ENCODE measurements around the gene CEACAM3. TPM values are rescaled to one million over a fixed set of nuclear protein-coding genes. Genes with fewer than 3 reads are reported as not detected.
"Not testable (repeated sequence)": the region's sequence is repeated elsewhere in the genome, so short reads cannot be mapped to it uniquely, and the experiment has no call there.

Gene CEACAM3
- 0.18 TPM for polyA plus RNA-seq (2012; ENCODE audit: low read depth, missing spikeins)

DNA sequence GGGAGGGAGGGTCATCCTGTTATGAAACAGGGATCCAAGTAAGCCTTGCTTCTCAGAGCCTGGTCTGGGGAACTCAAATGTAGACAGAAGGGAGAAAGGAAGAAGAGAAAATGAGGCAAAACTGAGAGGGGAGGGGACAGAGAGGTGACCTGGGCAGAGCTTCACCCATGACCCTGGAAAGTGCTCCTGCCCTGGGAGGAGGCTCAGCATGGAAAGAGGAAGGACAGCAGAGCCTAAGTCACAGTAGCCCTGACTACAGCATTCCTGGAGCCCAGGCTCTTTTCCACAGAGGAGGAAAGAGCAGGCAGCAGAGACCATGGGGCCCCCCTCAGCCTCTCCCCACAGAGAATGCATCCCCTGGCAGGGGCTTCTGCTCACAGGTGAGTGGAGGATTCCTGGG lies at the start of gene CEACAM3:
TSS of gene CEACAM3 (plus strand) at position 226 of the 400 bp plus-strand sequence. CDS start at position 317, 91 bp downstream.
- TF ChIP-seq POLR2AphosphoS5 (IDR thresholded peaks at IDR 0.05; ENCODE audit: low read depth, low read length) (no peak), PAX5 (IDR thresholded peaks at IDR 0.05; ENCODE audit: insufficient read depth, low read length, severe bottlenecking) (no peak), POU2F2 (IDR thresholded peaks at IDR 0.05; ENCODE audit: low read depth, low read length) (no peak), POLR2A (IDR thresholded peaks at IDR 0.05; ENCODE audit: low read depth, low read length) (no peak), SPI1 (IDR thresholded peaks at IDR 0.05; ENCODE audit: low read depth, low read length) (no peak), TAF1 (IDR thresholded peaks at IDR 0.05; ENCODE audit: low read depth, low read length) (no peak)
- FAIRE-seq = no peak
- no peak for DNase-seq (ENCODE audit: insufficient read length, low spot score)

DNA sequence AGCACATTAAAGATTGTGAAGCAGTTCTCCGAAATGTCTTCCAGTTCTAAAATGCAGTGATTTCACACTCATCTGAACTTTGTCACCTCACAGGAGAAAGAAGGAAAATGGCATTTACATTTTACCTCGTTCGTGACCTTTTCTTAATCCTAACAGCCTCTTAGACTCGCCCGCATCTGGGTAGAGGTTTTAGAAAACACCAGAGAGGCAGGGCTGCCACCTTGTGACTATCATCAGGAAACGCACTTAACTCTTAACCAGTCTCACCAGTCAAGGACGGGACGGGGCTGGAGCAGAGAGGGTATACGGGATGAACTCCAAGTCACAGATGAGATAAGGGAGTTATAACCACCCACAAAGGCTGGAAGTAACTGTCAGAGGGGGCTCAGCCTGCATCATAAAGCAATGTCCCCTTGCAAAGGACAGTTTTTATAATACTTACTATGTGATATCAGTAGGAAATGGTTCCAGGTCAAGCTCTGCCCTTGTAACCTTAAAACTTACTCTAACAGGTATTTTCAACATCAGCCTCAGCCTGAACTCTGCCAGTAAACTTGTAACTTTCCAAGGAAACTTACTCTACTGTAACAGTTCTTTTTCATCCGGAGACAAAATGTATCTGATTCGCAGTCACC lies 49.7 kb upstream of the CEACAM3 start:
- peak; percentile 35 for DNase-seq (ENCODE audit: insufficient read length, low spot score)
- TF ChIP-seq POU2F2 (IDR thresholded peaks at IDR 0.05; ENCODE audit: low read depth, low read length) = no peak
- TF ChIP-seq SPI1 (IDR thresholded peaks at IDR 0.05; ENCODE audit: low read depth, low read length) = no peak
- no peak for TF ChIP-seq POLR2AphosphoS5 (IDR thresholded peaks at IDR 0.05; ENCODE audit: low read depth, low read length)
- peak; percentile 89 for FAIRE-seq

DNA sequence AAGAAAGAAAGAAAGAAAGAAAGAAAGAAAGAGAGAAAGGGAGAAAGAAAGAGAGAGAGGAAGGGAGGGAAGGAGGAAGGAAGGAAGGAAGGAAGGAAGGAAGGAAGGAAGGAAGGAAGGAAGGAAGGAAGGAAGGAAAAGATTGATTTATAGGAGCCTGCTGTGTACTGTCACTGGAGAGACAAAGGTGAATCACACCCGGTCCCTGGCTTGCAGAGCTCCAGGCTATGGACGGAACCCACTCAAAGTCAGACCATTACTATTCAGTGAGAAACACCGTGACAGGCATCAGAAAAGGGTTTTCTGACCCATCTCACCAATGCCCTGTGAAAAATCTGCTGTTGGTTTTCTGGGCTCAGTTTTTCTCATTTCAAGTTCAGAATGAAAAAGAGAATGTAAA lies 48.4 kb upstream of the CEACAM3 start:
- no peak for FAIRE-seq
- no peak for TF ChIP-seq POU2F2 (IDR thresholded peaks at IDR 0.05; ENCODE audit: low read depth, low read length)
- no peak for TF ChIP-seq POLR2AphosphoS5 (IDR thresholded peaks at IDR 0.05; ENCODE audit: low read depth, low read length)
- TF ChIP-seq POLR2A (IDR thresholded peaks at IDR 0.05; ENCODE audit: low read depth, low read length) = no peak
- TF ChIP-seq TAF1 (IDR thresholded peaks at IDR 0.05; ENCODE audit: low read depth, low read length) = no peak
- no peak for TF ChIP-seq SPI1 (IDR thresholded peaks at IDR 0.05; ENCODE audit: low read depth, low read length)
- no peak for TF ChIP-seq PAX5 (IDR thresholded peaks at IDR 0.05; ENCODE audit: insufficient read depth, low read length, severe bottlenecking)
- DNase-seq (ENCODE audit: insufficient read length, low spot score) = no peak

DNA sequence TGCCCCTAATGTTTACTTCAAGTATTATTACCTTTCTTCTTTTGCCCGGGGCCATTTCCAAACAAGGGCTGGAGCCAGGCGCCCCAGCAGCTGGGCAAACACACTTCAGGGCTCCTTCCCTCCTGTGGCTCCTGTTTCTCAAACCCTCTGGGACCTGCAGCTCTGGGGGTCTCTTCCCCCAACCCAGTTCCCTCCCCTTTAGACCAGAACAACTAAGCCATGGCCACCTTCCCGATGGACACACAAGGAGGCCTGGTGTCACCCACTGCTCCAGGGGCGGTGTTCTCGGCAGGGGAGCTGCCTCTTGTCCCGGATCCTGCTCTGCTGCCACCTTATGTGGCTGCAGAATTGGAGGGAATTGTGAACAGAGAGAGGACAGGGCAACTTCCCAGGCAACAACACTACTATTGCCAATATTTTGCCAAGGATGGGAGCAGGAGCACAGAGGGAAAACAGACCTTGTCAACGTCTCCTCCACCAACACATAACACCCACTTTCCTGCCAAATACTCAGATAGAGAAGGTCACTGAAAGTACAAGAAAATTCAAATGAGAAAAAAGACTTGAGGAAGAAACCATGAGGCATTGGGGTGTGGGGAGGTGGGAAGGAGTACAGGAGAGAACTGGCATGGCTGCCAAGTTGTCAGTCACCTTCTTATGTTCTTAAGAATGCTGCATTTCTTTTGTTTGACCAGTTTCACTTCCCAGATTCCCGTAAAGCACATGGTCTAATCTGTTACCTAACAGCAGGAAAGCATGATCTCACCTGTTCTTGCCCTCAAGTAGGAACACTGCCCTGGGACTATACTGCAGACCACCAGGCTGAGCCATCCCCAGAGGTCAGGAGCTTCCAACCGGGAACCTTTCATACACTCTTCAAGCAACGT lies 45.9 kb upstream of the CEACAM3 start:
- not testable (repeated sequence) for DNase-seq (ENCODE audit: insufficient read length, low spot score); FAIRE-seq

DNA sequence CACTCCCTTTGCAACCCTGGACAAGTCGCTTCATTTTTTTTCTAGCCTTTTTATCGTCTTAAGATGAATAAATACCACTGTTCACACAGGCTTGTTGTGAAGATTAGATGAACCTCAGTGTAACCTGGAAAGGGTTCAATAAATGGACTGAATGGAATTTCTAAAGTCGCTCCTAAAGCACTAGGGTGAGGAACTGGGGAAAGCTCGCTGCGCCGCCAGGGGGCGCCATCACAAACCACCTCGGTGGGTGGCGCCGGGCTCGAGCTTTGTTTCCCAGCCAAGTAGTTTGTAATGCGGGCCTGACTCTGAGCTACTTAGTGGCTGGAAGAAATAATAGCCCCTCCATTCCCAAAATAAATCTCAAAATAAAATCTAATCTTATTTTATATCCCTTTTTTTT lies 43.2 kb upstream of the CEACAM3 start:
- DNase-seq (ENCODE audit: insufficient read length, low spot score) = peak; percentile 38

DNA sequence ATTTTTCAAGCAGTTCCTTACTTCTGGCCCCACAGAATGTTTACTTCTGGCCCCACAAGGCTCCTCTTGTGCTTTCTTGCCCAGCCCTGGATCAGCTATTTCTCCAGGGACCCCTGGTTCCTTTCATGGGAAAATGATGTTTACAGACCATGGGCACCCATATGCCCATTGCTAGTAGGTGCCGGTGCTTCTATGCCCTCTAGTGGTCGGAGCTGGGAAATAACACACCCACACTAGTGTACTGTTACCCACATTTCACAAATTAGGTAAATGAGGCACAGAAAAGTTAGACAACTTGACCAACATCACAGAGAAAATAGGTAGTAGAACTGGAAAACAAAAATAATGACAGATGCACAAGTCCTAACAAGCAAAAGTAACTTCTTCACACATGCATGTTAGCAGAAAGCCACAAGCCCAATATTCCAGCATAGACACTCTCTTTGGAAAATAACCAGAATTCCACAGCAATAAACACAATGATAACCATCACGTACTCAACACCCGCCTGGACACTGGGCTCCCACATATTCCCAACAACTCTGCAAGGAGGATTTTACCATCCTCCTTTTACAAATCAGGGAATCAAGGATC lies 42.4 kb upstream of the CEACAM3 start:
- no peak for TF ChIP-seq TAF1 (IDR thresholded peaks at IDR 0.05; ENCODE audit: low read depth, low read length)
- no peak for TF ChIP-seq SPI1 (IDR thresholded peaks at IDR 0.05; ENCODE audit: low read depth, low read length)
- TF ChIP-seq PAX5 (IDR thresholded peaks at IDR 0.05; ENCODE audit: insufficient read depth, low read length, severe bottlenecking) = no peak
- TF ChIP-seq POU2F2 (IDR thresholded peaks at IDR 0.05; ENCODE audit: low read depth, low read length) = no peak
- TF ChIP-seq POLR2AphosphoS5 (IDR thresholded peaks at IDR 0.05; ENCODE audit: low read depth, low read length) = no peak
- TF ChIP-seq POLR2A (IDR thresholded peaks at IDR 0.05; ENCODE audit: low read depth, low read length) = no peak
- FAIRE-seq (peak; percentile 96), DNase-seq (ENCODE audit: insufficient read length, low spot score) (peak; percentile 13)

More for the DNA sequence above, 43.2 kb upstream of the CEACAM3 start:
- FAIRE-seq = peak; percentile 40
- no peak for TF ChIP-seq PAX5 (IDR thresholded peaks at IDR 0.05; ENCODE audit: insufficient read depth, low read length, severe bottlenecking)
- 0 out of 2 replicates have a peak, but pooled peaks have one; percentile 23 for TF ChIP-seq SPI1 (IDR thresholded peaks at IDR 0.05; ENCODE audit: low read depth, low read length)

DNA sequence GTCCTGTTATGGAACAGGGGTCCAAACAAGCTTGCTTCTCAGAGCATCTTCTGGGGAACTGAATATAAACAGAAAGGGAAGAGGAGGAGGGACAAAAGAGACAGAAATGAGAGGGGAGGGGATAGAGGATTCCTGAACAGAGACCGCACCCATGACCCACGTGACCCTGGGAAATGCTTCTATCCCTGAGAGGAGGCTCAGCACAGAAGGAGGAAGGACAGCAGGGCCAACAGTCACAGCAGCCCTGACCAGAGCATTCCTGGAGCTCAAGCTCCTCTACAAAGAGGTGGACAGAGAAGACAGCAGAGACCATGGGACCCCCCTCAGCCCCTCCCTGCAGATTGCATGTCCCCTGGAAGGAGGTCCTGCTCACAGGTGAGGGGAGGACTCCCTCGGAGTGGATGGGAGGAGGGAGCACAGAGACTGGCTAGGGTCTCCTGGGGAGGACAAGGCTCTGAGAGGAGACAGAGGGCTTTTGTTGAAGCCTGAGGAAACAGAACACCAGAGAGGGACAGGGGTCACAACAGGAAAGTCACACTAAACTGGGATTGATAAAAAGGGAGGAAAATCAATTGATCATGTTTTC lies 41.0 kb upstream of the CEACAM3 start, which contains the start of gene CEACAM6:
TSS of gene CEACAM6 (plus strand) at position 203 of the 586 bp plus-strand sequence. CDS start at position 312, 109 bp downstream.
- no peak for FAIRE-seq
- DNase-seq (ENCODE audit: insufficient read length, low spot score) = no peak
- no peak for TF ChIP-seq TAF1 (IDR thresholded peaks at IDR 0.05; ENCODE audit: low read depth, low read length)

DNA sequence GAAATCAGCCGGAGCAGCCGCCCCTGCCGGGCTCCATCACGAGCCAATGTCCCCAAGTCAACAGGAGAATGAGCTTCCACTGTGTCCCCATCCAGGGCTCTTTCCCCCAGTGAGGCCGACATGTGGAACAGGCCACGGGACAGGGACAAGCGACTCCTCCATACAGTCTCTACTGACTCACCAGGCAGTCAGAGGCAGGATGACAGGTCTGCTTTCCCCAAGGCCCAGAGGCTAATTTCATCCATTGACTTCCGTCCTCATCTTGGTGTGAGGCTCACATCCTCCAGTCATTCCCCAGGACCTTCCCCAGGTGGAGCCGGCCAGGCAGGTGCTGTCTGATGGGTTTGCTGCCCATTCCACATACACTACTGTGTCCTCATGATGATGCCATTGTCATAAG lies 37.5 kb upstream of the CEACAM3 start:
- TF ChIP-seq PAX5 (IDR thresholded peaks at IDR 0.05; ENCODE audit: insufficient read depth, low read length, severe bottlenecking) (no peak), POLR2AphosphoS5 (IDR thresholded peaks at IDR 0.05; ENCODE audit: low read depth, low read length) (no peak), POLR2A (IDR thresholded peaks at IDR 0.05; ENCODE audit: low read depth, low read length) (no peak), POU2F2 (IDR thresholded peaks at IDR 0.05; ENCODE audit: low read depth, low read length) (no peak), SPI1 (IDR thresholded peaks at IDR 0.05; ENCODE audit: low read depth, low read length) (no peak), TAF1 (IDR thresholded peaks at IDR 0.05; ENCODE audit: low read depth, low read length) (no peak)
- no peak for DNase-seq (ENCODE audit: insufficient read length, low spot score)
- FAIRE-seq = no peak

DNA sequence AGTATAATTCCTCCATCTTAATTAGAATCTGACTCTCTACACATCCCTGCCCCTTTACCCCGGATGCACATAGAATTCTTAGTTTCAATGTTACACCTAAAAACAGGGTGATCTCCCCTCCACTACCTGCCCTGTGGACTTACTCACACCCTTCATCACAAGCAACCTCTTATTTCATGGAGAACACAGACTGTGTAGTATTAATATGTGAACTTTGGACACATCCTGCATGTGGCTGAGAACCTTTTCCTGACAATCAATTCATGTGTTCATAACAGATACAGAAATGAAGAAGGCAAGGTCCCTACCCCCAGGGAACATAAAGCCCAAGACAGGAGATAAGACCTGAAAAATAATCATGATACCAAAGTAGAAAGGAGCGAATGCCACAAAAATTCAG lies 29.3 kb upstream of the CEACAM3 start:
- DNase-seq (ENCODE audit: insufficient read length, low spot score) = no peak
- FAIRE-seq = no peak
- TF ChIP-seq TAF1 (IDR thresholded peaks at IDR 0.05; ENCODE audit: low read depth, low read length) (no peak), SPI1 (IDR thresholded peaks at IDR 0.05; ENCODE audit: low read depth, low read length) (no peak), PAX5 (IDR thresholded peaks at IDR 0.05; ENCODE audit: insufficient read depth, low read length, severe bottlenecking) (no peak), POU2F2 (IDR thresholded peaks at IDR 0.05; ENCODE audit: low read depth, low read length) (no peak), POLR2A (IDR thresholded peaks at IDR 0.05; ENCODE audit: low read depth, low read length) (no peak), POLR2AphosphoS5 (IDR thresholded peaks at IDR 0.05; ENCODE audit: low read depth, low read length) (no peak)

DNA sequence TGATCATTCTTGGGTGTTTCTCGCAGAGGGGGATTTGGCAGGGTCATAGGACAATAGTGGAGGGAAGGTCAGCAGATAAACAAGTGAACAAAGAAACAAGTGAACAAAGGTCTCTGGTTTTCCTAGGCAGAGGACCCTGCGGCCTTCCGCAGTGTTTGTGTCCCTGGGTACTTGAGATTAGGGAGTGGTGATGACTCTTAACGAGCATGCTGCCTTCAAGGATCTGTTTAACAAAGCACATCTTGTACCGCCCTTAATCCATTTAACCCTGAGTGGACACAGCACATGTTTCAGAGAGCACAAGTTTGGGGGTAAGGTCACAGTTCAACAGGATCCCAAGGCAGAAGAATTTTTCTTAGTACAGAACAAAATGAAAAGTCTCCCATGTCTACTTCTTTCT lies 28.3 kb upstream of the CEACAM3 start:
- not testable (repeated sequence) for FAIRE-seq; DNase-seq (ENCODE audit: insufficient read length, low spot score)
